Measurements from ENCODE around the gene TSEN2.

- TF ChIP-seq REST (IDR thresholded peaks at IDR 0.05; ENCODE audit: low read depth) = no peak
- TF ChIP-seq ZBTB33 (IDR thresholded peaks at IDR 0.05; ENCODE audit: extremely low read depth, insufficient replicate concordance, low read length) = no peak
- no peak for TF ChIP-seq CTCF (IDR thresholded peaks at IDR 0.05 in 2 of 3, conservative IDR thresholded peaks at IDR 0.05 in 1 of 3; ENCODE audit: borderline replicate concordance in 1 of 3, insufficient read depth in 1 of 3, low read depth in 2 of 3, low read length in 2 of 3)
- TF ChIP-seq SRF (IDR thresholded peaks at IDR 0.05; ENCODE audit: low read depth) = no peak
Observed at GRCh38 chr3:12556314-12556689, 72.0 kb downstream of the TSEN2 start.

Data from HCT116 (cell line).